ENCODE results near the gene SPINK6. TPM values are rescaled to one million over a fixed set of nuclear protein-coding genes. Genes with fewer than 3 reads are reported as not detected.

SPINK6 gene
- total RNA-seq, 1 donor = not detected

DNA sequence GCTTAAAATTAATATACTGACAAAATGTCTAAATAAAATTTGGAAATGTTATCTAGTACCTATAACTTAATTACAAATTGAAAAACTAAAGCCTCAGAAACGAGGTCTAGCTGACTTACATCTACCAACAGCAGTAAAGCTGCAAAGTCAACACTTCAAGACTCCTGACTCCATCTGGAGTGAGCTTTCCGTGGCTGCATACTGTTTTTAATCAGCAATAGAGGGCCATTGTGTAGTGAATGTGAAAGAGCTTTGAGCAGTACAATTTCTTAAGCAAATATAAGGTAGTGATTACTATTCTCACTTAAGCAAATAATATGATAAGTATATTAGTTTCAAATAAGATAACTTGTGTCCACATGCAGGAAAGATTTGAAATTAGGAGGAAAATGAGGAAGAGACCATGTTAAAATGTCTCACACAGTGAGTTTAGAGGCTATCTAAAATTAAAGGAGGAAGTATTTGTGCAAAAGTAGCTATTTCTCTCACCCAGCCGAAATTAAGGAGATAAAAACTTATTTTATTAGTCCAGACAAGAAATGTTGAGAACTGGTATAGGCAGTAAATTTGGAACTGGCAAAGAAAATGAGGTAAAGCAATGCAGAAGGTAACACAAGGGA, 6.4 kb downstream of the SPINK6 start:
- no peak for DNase-seq (ENCODE audit: low read depth)
- H3K4me3 ChIP-seq (ENCODE audit: low read depth, low read length) = no peak overlapping the region
- TF ChIP-seq, protein P1, sequence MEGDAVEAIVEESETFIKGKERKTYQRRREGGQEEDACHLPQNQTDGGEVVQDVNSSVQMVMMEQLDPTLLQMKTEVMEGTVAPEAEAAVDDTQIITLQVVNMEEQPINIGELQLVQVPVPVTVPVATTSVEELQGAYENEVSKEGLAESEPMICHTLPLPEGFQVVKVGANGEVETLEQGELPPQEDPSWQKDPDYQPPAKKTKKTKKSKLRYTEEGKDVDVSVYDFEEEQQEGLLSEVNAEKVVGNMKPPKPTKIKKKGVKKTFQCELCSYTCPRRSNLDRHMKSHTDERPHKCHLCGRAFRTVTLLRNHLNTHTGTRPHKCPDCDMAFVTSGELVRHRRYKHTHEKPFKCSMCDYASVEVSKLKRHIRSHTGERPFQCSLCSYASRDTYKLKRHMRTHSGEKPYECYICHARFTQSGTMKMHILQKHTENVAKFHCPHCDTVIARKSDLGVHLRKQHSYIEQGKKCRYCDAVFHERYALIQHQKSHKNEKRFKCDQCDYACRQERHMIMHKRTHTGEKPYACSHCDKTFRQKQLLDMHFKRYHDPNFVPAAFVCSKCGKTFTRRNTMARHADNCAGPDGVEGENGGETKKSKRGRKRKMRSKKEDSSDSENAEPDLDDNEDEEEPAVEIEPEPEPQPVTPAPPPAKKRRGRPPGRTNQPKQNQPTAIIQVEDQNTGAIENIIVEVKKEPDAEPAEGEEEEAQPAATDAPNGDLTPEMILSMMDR (IDR thresholded peaks at IDR 0.05; ENCODE audit: insufficient read depth, low read depth, low read length) = no peak

DNA sequence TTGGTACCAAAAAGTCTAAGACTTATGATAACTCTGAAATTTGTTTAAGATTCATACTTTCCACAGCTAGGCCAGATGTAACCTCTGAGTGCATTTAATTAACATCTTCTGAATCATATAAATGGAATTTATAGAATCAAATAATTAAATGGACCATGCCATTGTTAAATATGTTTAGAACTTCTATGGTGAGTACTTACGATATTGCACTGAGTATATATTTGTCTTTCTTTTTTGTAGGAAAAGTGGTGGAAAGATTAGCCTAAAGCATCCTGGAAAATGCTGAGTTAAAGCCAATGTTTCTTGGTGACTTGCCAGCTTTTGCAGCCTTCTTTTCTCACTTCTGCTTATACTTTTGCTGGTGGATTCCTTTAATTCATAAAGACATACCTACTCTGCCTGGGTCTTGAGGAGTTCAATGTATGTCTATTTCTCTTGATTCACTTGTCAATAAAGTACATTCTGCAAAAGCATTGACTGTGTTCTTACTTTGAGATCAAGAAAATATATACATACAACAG, 11.9 kb downstream of the SPINK6 start:
- DNase-seq (ENCODE audit: low read depth) = no peak
- TF ChIP-seq, protein P1 (IDR thresholded peaks at IDR 0.05; ENCODE audit: insufficient read depth, low read depth, low read length) = no peak
- no peak overlapping the region for H3K4me3 ChIP-seq (ENCODE audit: low read depth, low read length)

DNA sequence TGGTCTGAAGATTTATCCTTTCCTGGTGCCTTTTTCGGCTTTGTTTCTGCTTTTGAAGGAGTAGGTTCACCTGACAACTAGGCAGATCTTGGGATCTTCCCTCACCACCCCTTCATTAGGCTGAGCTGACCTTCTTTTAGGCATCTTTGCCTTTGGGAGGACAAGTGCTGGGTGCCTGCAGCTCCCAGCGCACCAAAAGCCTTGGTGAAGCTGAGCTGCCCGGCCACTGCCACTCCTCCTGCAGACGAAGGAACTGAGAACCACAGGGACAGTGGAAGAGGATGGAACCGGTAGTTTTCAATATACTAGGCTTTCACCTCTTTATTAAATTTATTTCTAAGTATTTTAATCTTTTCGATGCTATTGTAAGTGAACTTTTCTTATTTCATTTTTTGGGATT, 18.7 kb downstream of the SPINK6 start:
- TF ChIP-seq, protein P1 (IDR thresholded peaks at IDR 0.05; ENCODE audit: insufficient read depth, low read depth, low read length) = no peak
- no peak overlapping the region for H3K4me3 ChIP-seq (ENCODE audit: low read depth, low read length)
- no peak for DNase-seq (ENCODE audit: low read depth)

DNA sequence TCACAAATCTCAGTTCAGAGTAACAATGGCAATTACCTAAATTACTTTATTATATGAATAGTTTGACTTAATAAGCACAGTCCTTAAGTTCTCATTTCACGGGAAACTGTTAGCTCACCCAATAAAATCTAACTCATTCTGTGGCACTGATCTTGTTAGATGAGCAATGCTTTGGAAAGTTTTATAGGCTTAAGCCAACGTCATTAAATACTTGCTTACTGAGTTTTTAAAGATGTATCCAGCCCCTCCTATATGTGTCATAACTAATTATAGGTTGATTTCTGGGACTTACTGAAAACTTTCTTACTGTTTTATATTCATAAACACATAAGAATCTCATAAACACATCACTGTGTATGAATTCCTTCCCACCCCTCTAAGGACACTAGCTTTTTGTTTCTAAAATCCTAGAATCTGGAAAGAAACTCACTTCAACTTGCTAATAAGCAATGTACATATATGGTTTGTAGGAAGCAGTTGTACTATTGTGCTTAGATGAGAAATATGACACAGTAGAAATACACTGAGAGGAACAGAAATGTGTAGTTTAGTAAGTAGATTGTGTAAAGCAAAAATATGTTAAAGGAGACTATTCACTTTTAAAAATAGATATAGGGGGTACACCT, 21.4 kb downstream of the SPINK6 start:
- DNase-seq (ENCODE audit: low read depth) = peak; percentile 36
- H3K4me3 ChIP-seq (ENCODE audit: low read depth, low read length) = no peak overlapping the region
- TF ChIP-seq, protein P1 (IDR thresholded peaks at IDR 0.05; ENCODE audit: insufficient read depth, low read depth, low read length) = no peak

DNA sequence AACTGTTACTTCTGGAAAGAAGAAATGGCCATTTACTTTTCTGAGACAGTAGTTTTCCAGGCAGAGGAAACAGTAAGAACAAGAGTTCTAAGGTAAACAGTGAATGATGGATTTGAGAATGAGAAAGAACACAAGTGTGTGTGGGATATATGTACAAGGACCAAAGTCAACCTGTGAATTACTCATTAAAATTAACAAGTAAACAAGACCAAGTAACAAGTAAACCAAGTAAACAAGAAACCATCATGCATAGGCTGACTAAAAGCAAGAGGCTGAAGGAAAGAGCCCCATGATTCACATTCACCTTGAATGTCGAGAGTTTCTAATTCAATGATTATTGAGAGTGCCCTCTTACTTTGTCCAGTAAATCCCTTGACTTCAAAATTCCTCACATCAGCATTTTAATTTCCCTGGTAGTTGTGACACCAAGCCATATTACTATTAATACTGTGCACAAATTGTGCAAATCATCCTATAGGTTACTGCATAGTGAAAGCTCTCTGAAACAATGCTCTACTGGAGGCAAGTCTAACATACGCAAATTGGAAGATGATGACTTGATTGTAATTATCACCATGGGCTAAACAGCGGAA, 25.6 kb downstream of the SPINK6 start:
- TF ChIP-seq, protein P1 (IDR thresholded peaks at IDR 0.05; ENCODE audit: insufficient read depth, low read depth, low read length) = no peak
- H3K4me3 ChIP-seq (ENCODE audit: low read depth, low read length) = no peak overlapping the region
- DNase-seq (ENCODE audit: low read depth) = no peak

DNA sequence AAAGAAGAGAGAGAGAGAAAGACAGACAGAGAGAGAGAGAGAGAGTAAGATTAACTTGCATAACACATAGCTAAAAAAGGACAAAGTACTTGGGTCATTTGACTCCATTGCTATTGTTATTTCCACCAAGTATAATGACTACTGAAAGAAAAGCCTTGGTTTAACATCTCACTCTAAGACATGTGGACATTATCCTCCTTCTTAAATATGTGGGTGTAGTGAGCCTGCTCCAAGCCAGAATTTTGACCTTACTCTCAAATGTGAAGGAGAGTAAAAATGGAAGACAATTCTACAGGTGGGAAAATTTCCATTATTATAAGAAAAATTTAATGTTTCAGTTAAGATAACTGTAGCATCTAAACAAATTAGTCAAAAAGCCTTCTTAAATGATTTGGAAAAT, 27.0 kb downstream of the SPINK6 start:
- no peak for DNase-seq (ENCODE audit: low read depth)
- TF ChIP-seq, protein P1 (IDR thresholded peaks at IDR 0.05; ENCODE audit: insufficient read depth, low read depth, low read length) = no peak
- no peak overlapping the region for H3K4me3 ChIP-seq (ENCODE audit: low read depth, low read length)

Measured in fibroblast of villous mesenchyme (primary cell).